IMR-90 (cell line): Measurements from ENCODE around the gene MIPEP. TPM values are rescaled to one million over a fixed set of nuclear protein-coding genes. Genes with fewer than 3 reads are reported as not detected.

Experiments used
- ATAC-seq: fragments of 200-7000 bp; cut with Tn5 transposase; 2 replicates; pipeline ENCODE4 v1.9.1; 2020; ENCODE audit warnings: low read depth, mild to moderate bottlenecking, moderate library complexity
- BruUV-seq: library from RNA; stranded (reverse); fragments of 400-500 nt; replicated peaks from 2 replicates; lab custom pipeline; 2021; lab: Mats Ljungman, UMichigan
- CTCF ChIA-PET: fragments of 300-600 bp; formaldehyde crosslinking; extraction: SDS; loops from one replicate; lab custom pipeline; 2021; ENCODE audit warnings: antibody characterized with exemption; lab: Yijun Ruan, JAX
- POLR2A ChIA-PET: fragments of 300-600 bp; sonication (Branson Sonifier 250); formaldehyde crosslinking; loops from one replicate; lab custom pipeline; 2022; ENCODE audit warnings: antibody characterized with exemption; ENCODE audit not compliant: unreplicated experiment; lab: Charles Lee
- DNase-seq: peaks from one replicate; pipeline ENCODE4 v3.0.0; 2013
- H2AFZ ChIP-seq: replicated peaks from 2 replicates; pipeline ENCODE3; 2013; ENCODE audit warnings: low read length, mild to moderate bottlenecking; ENCODE audit not compliant: poor library complexity
- H2AK5ac ChIP-seq: 2 replicates; pipeline ENCODE4 v1.6.1; 2013; ENCODE audit warnings: low read depth, low read length, inconsistent platforms
- H2AK9ac ChIP-seq: replicated peaks from 2 replicates; pipeline ENCODE3; 2013; ENCODE audit warnings: mild to moderate bottlenecking, low read depth, low read length, moderate library complexity; ENCODE audit not compliant: poor library complexity
- H2BK120ac ChIP-seq: 2 replicates; pipeline ENCODE4 v1.6.1; 2013; ENCODE audit warnings: low read depth, low read length, inconsistent platforms
- H2BK15ac ChIP-seq: 3 replicates; pipeline ENCODE4 v1.6.1; 2013; ENCODE audit warnings: low read depth, low read length, inconsistent platforms
- H2BK20ac ChIP-seq: 2 replicates; pipeline ENCODE4 v1.6.1; 2013; ENCODE audit warnings: low read depth, mild to moderate bottlenecking, inconsistent platforms, low read length, moderate library complexity
- H2BK5ac ChIP-seq: 2 replicates; pipeline ENCODE4 v1.6.1; 2013; ENCODE audit warnings: mild to moderate bottlenecking, low read depth, low read length, inconsistent platforms; ENCODE audit not compliant: poor library complexity, severe bottlenecking
- H3K14ac ChIP-seq: replicated peaks from 2 replicates; pipeline ENCODE4 v1.6.1; 2013; ENCODE audit warnings: low read depth, low read length, inconsistent platforms
- H3K18ac ChIP-seq: 2 replicates; pipeline ENCODE4 v1.6.1; 2013; ENCODE audit warnings: low read depth, low read length, control low read depth
- H3K23ac ChIP-seq: 2 replicates; pipeline ENCODE4 v1.6.1; 2013; ENCODE audit warnings: low read depth, low read length, inconsistent platforms
- H3K27ac ChIP-seq: 2 replicates; pipeline ENCODE4 v1.5.1; 2013; ENCODE audit warnings: mild to moderate bottlenecking, control low read depth, low read length; ENCODE audit not compliant: insufficient read depth
- H3K27me3 ChIP-seq: 2 replicates; pipeline ENCODE4 v1.6.1; 2013; ENCODE audit warnings: low read length; ENCODE audit not compliant: control insufficient read depth, insufficient read depth
- H3K36me3 ChIP-seq: 2 replicates; pipeline ENCODE4 v1.6.1; 2013; ENCODE audit warnings: low read length, mixed read lengths; ENCODE audit not compliant: control insufficient read depth, insufficient read depth
- H3K4ac ChIP-seq: 2 replicates; pipeline ENCODE4 v1.6.1; 2013; ENCODE audit warnings: low read depth, low read length, inconsistent platforms
- H3K4me1 ChIP-seq: 2 replicates; pipeline ENCODE4 v1.6.1; 2013; ENCODE audit warnings: low read length, mixed read lengths; ENCODE audit not compliant: control insufficient read depth, insufficient read depth
- H3K4me2 ChIP-seq: 2 replicates; pipeline ENCODE4 v1.6.1; 2013; ENCODE audit warnings: low read depth, mild to moderate bottlenecking, control low read depth, low read length, moderate library complexity
- H3K4me3 ChIP-seq: 2 replicates; pipeline ENCODE4 v1.5.1; 2013; ENCODE audit warnings: low read depth, mild to moderate bottlenecking, control low read depth, low read length, moderate library complexity; ENCODE audit not compliant: insufficient read depth
- H3K56ac ChIP-seq: 2 replicates; pipeline ENCODE4 v1.6.1; 2013; ENCODE audit warnings: low read length, inconsistent platforms; ENCODE audit not compliant: insufficient read depth; ENCODE audit errors: extremely low read depth
- H3K79me1 ChIP-seq, 2 experiments: 2 replicates each; pipeline ENCODE4 v1.6.1; 2013; ENCODE audit warnings: low read length in 2 of 2, inconsistent platforms in 1 of 2, low read depth in 1 of 2
- H3K9ac ChIP-seq: 2 replicates; pipeline ENCODE4 v1.6.1; 2013; ENCODE audit warnings: low read depth, low read length, control low read depth
- H3K9me1 ChIP-seq: 2 replicates; pipeline ENCODE4 v1.6.1; 2013; ENCODE audit warnings: low read length, inconsistent platforms; ENCODE audit not compliant: insufficient read depth
- H3K9me3 ChIP-seq: 2 replicates; pipeline ENCODE4 v1.6.1; 2013; ENCODE audit warnings: low read length; ENCODE audit not compliant: control insufficient read depth, insufficient read depth
- H4K20me1 ChIP-seq: 2 replicates; pipeline ENCODE4 v1.6.1; 2013; ENCODE audit warnings: low read length, inconsistent platforms; ENCODE audit not compliant: insufficient read depth
- H4K5ac ChIP-seq: 2 replicates; pipeline ENCODE4 v1.6.1; 2013; ENCODE audit warnings: mild to moderate bottlenecking, low read depth, low read length, control low read depth
- H4K8ac ChIP-seq, 2 experiments: 2 replicates each; pipeline ENCODE4 v1.6.1; 2013; ENCODE audit warnings: low read depth in 2 of 2, low read length in 2 of 2, control low read depth in 1 of 2, inconsistent platforms in 1 of 2
- H4K91ac ChIP-seq: 2 replicates; pipeline ENCODE4 v1.6.1; 2013; ENCODE audit warnings: low read depth, low read length, inconsistent platforms; ENCODE audit not compliant: insufficient read depth
- BHLHE40 ChIP-seq: fragments of 150-350 bp; IDR thresholded peaks from 2 replicates; pipeline ENCODE4 v1.6.1; 2016; ENCODE audit warnings: mild to moderate bottlenecking, low read depth, low read length
- CEBPB ChIP-seq: IDR thresholded peaks from 2 replicates; pipeline ENCODE4 v1.6.1; 2012; ENCODE audit warnings: low read depth, low read length, improper control_type of control experiment
- CHD1 ChIP-seq: IDR thresholded peaks from 2 replicates; pipeline ENCODE4 v1.6.1; 2012; ENCODE audit warnings: low read depth, low read length, improper control_type of control experiment
- CTCF ChIP-seq: conservative IDR thresholded peaks from 2 replicates; pipeline ENCODE4 v1.5.1; 2012; ENCODE audit warnings: mild to moderate bottlenecking, low read depth, low read length, improper control_type of control experiment
- ELK1 ChIP-seq: fragments of 150-350 bp; IDR thresholded peaks from 2 replicates; pipeline ENCODE4 v1.6.1; 2016; ENCODE audit warnings: low read depth, mild to moderate bottlenecking, low read length, moderate library complexity, borderline replicate concordance
- FOS ChIP-seq: fragments of 150-350 bp; IDR thresholded peaks from 2 replicates; pipeline ENCODE4 v1.6.1; 2016; ENCODE audit warnings: low read depth, low read length
- MAFK ChIP-seq: IDR thresholded peaks from 2 replicates; pipeline ENCODE4 v1.6.1; 2012; ENCODE audit warnings: low read depth, low read length, improper control_type of control experiment
- MAZ ChIP-seq: IDR thresholded peaks from 2 replicates; pipeline ENCODE4 v1.6.1; 2012; ENCODE audit warnings: low read depth, mild to moderate bottlenecking, low read length, improper control_type of control experiment, moderate library complexity, borderline replicate concordance
- MXI1 ChIP-seq: IDR thresholded peaks from 2 replicates; pipeline ENCODE4 v1.6.1; 2012; ENCODE audit warnings: low read depth, mild to moderate bottlenecking, low read length, moderate library complexity, borderline replicate concordance
- NFE2L2 ChIP-seq: fragments of 150-350 bp; IDR thresholded peaks from 2 replicates; pipeline ENCODE4 v1.6.1; 2016; ENCODE audit warnings: low read depth, mild to moderate bottlenecking, low read length
- POLR2A ChIP-seq: IDR thresholded peaks from 2 replicates; pipeline ENCODE4 v1.6.1; 2012; ENCODE audit warnings: mild to moderate bottlenecking, low read depth, low read length
- RAD21 ChIP-seq: IDR thresholded peaks from 2 replicates; pipeline ENCODE4 v1.6.1; 2012; ENCODE audit warnings: low read length, improper control_type of control experiment
- RCOR1 ChIP-seq: IDR thresholded peaks from 2 replicates; pipeline ENCODE4 v1.6.1; 2012; ENCODE audit warnings: mild to moderate bottlenecking, low read length, improper control_type of control experiment; ENCODE audit not compliant: insufficient replicate concordance
- RFX5 ChIP-seq: IDR thresholded peaks from 2 replicates; pipeline ENCODE4 v1.8.0; 2012; ENCODE audit warnings: low read depth, mild to moderate bottlenecking, low read length, moderate library complexity
- SMC3 ChIP-seq: fragments of 150-350 bp; IDR thresholded peaks from 2 replicates; pipeline ENCODE4 v1.6.1; 2016; ENCODE audit warnings: low read depth, mild to moderate bottlenecking, antibody characterized with exemption, low read length, moderate library complexity
- USF2 ChIP-seq: fragments of 150-350 bp; IDR thresholded peaks from 2 replicates; pipeline ENCODE4 v1.6.1; 2017; ENCODE audit warnings: mild to moderate bottlenecking, antibody characterized with exemption, low read length, low read depth
- WGBS, 2 experiments: methylation state at CpG; one replicate each; pipeline versions ENCODE4 v1.1.5 to v1.1.7; 2013; ENCODE audit warnings: missing lambda C conversion rate in 2 of 2; ENCODE audit not compliant: insufficient read length in 1 of 2; ENCODE audit errors: extremely low coverage in 2 of 2; 5-methylcytosine and 5-hydroxymethylcytosine counted together
- dilution Hi-C: fragments of 300-500 bp; cut with HindIII; formaldehyde crosslinking; loops from one replicate; pipeline ENCODE4 v1.14.3; 2018; ENCODE audit warnings: low sequenced_read_pairs; ENCODE audit not compliant: unreplicated experiment
- in situ Hi-C: fragments of 300-500 bp; cut with MboI; formaldehyde crosslinking; loops from 3 replicates; pipeline ENCODE4 v1.14.3; 2019; ENCODE audit warnings: low sequenced_read_pairs, inconsistent platforms, mixed read lengths
- intact Hi-C: fragments of 100-400 bp; cut with micrococcal nuclease; formaldehyde crosslinking; loops from 2 replicates; pipeline ENCODE4 v1.10.0; 2022
- polyA plus RNA-seq, 3 experiments: library from polyadenylated mRNA; depleted of rRNA; stranded (reverse); fragments of >200 nt; gene quantifications; 2 replicates each; pipeline ENCODE4 v1.2.3, GENCODE V29; 2012; ENCODE audit warnings: low replicate concordance in 1 of 3
- total RNA-seq: library from RNA; depleted of rRNA; stranded (reverse); fragments of >200 nt; gene quantifications from 2 replicates; pipeline ENCODE4 v1.2.3, GENCODE V29; 2012

MIPEP gene
- total and polyA plus RNA-seq, 2 of the 4 experiments (the other 2 are of a cell fraction) = 15.0 to 21.5 TPM

- peak overlapping the region; percentile 49; the same call in 1 of the 2 replicates for H4K5ac ChIP-seq
- H3K4ac ChIP-seq = no peak overlapping the region
- no peak overlapping the region for H4K91ac ChIP-seq
- no peaks in the 10 kb centered on the region for H3K27me3 ChIP-seq
- 0 out of 2 replicates have a peak, but pooled peaks cover 6% of the 10 kb centered on the region for H3K36me3 ChIP-seq
- CTCF ChIA-PET = no interaction called here
- H4K20me1 ChIP-seq = no peaks in the 10 kb centered on the region
- H3K27ac ChIP-seq = no peak overlapping the region
- TF ChIP-seq ELK1 = no peak
- TF ChIP-seq NFE2L2 = no peak
- TF ChIP-seq POLR2A = no peak
- TF ChIP-seq RCOR1 = no peak
- no peak for TF ChIP-seq MXI1
- TF ChIP-seq RAD21 = no peak
- TF ChIP-seq USF2 = no peak
- TF ChIP-seq CHD1 = no peak
- no peak for TF ChIP-seq SMC3
- TF ChIP-seq RFX5 = no peak
- TF ChIP-seq BHLHE40 = no peak
- no peak for TF ChIP-seq FOS
- TF ChIP-seq MAFK = no peak
- no peak for TF ChIP-seq MAZ
- TF ChIP-seq CEBPB = no peak
- TF ChIP-seq CTCF = no peak
- intact Hi-C loops (no loop called here), in situ Hi-C loops (no loop called here), dilution Hi-C loops (no loop called here)
- no peak overlapping the region; a peak in 1 of 4 replicates for H4K8ac ChIP-seq
- H3K4me2 ChIP-seq = no peak overlapping the region
- no peak overlapping the region for H3K14ac ChIP-seq
- H2AK9ac ChIP-seq = no peak overlapping the region
- no peak for DNase-seq
- no peak for ATAC-seq
- no peaks in the 10 kb centered on the region for H3K9me3 ChIP-seq
- H3K4me1 ChIP-seq = no peaks in the 10 kb centered on the region
- 80% methylated on average over 2 of the region's 4 CpGs; no CpG with 5 or more reads in 1 of the 2 experiments for WGBS, 2 experiments
- H2BK20ac ChIP-seq = peak overlapping the region; percentile 86; the same call in 1 of the 2 replicates
- H3K18ac ChIP-seq = peak overlapping the region; percentile 33; the same call in 1 of the 2 replicates
- no peak overlapping the region for H3K56ac ChIP-seq
- no peak overlapping the region; the same call in 1 of the 2 replicates for H3K23ac ChIP-seq
- POLR2A ChIA-PET = no interaction called here
- no peak overlapping the region for H3K9ac ChIP-seq
- H2BK5ac ChIP-seq = no peak overlapping the region
- H2AFZ ChIP-seq = peak overlapping the region; percentile 29
- no peak overlapping the region for H2BK15ac ChIP-seq
- H2BK120ac ChIP-seq = peak overlapping the region; percentile 63
- peaks cover 8% of the 10 kb centered on the region for H3K9me1 ChIP-seq
- no peak overlapping the region for H2AK5ac ChIP-seq
- no TSS peak for BruUV-seq
- no peaks in the 10 kb centered on the region for H3K79me1 ChIP-seq
- H3K4me3 ChIP-seq = no peak overlapping the region
These were observed 149.2 kb downstream of the MIPEP start for GRCh38 chr13:23740002-23740401.
